ENCODE measurements around the gene CCDC136.

CCDC136 gene

GRCh38 chr7:128758553-128758952 lies 33.2 kb upstream of the CCDC136 start (continued):
- TF ChIP-seq, protein P1, sequence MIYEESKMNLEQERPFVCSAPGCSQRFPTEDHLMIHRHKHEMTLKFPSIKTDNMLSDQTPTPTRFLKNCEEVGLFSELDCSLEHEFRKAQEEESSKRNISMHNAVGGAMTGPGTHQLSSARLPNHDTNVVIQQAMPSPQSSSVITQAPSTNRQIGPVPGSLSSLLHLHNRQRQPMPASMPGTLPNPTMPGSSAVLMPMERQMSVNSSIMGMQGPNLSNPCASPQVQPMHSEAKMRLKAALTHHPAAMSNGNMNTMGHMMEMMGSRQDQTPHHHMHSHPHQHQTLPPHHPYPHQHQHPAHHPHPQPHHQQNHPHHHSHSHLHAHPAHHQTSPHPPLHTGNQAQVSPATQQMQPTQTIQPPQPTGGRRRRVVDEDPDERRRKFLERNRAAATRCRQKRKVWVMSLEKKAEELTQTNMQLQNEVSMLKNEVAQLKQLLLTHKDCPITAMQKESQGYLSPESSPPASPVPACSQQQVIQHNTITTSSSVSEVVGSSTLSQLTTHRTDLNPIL (CRISPR knock-in tag; IDR thresholded peaks at IDR 0.05; ENCODE audit: low read depth) = no peak
- TF ChIP-seq ZNF565 (CRISPR knock-in tag; conservative IDR thresholded peaks at IDR 0.05; ENCODE audit: low read depth) (no peak), CSRNP3 (CRISPR knock-in tag; IDR thresholded peaks at IDR 0.05) (no peak), ZNF8 (CRISPR knock-in tag; IDR thresholded peaks at IDR 0.05) (no peak), ESRRG (CRISPR knock-in tag; IDR thresholded peaks at IDR 0.05) (no peak), ARNTL (CRISPR knock-in tag; IDR thresholded peaks at IDR 0.05; ENCODE audit: borderline replicate concordance, low read depth) (no peak), TCF4 (CRISPR knock-in tag; IDR thresholded peaks at IDR 0.05; ENCODE audit: borderline replicate concordance) (no peak), PPARA (CRISPR knock-in tag; IDR thresholded peaks at IDR 0.05; ENCODE audit: borderline replicate concordance) (no peak)

GRCh38 chr7:128759242-128759641 lies 32.5 kb upstream of the CCDC136 start:
- no peak for ATAC-seq
- TF ChIP-seq OSR1 (CRISPR knock-in tag; IDR thresholded peaks at IDR 0.05) (no peak), ESRRG (CRISPR knock-in tag; IDR thresholded peaks at IDR 0.05) (no peak), ISL1 (CRISPR knock-in tag; IDR thresholded peaks at IDR 0.05) (no peak), SNAI2 (CRISPR knock-in tag; IDR thresholded peaks at IDR 0.05) (no peak), TCF4 (CRISPR knock-in tag; IDR thresholded peaks at IDR 0.05; ENCODE audit: borderline replicate concordance) (no peak), POU6F1 (CRISPR knock-in tag; IDR thresholded peaks at IDR 0.05; ENCODE audit: borderline replicate concordance, low read depth) (no peak), CSDC2 (CRISPR knock-in tag; IDR thresholded peaks at IDR 0.05) (no peak), BACH2 (CRISPR knock-in tag; IDR thresholded peaks at IDR 0.05; ENCODE audit: borderline replicate concordance) (no peak), ZNF8 (CRISPR knock-in tag; IDR thresholded peaks at IDR 0.05) (no peak), ZFP30 (CRISPR knock-in tag; IDR thresholded peaks at IDR 0.05) (no peak), ZNF70 (CRISPR knock-in tag; IDR thresholded peaks at IDR 0.05) (no peak), TOX (CRISPR knock-in tag; IDR thresholded peaks at IDR 0.05; ENCODE audit: borderline replicate concordance) (no peak)
- TF ChIP-seq, protein P2, sequence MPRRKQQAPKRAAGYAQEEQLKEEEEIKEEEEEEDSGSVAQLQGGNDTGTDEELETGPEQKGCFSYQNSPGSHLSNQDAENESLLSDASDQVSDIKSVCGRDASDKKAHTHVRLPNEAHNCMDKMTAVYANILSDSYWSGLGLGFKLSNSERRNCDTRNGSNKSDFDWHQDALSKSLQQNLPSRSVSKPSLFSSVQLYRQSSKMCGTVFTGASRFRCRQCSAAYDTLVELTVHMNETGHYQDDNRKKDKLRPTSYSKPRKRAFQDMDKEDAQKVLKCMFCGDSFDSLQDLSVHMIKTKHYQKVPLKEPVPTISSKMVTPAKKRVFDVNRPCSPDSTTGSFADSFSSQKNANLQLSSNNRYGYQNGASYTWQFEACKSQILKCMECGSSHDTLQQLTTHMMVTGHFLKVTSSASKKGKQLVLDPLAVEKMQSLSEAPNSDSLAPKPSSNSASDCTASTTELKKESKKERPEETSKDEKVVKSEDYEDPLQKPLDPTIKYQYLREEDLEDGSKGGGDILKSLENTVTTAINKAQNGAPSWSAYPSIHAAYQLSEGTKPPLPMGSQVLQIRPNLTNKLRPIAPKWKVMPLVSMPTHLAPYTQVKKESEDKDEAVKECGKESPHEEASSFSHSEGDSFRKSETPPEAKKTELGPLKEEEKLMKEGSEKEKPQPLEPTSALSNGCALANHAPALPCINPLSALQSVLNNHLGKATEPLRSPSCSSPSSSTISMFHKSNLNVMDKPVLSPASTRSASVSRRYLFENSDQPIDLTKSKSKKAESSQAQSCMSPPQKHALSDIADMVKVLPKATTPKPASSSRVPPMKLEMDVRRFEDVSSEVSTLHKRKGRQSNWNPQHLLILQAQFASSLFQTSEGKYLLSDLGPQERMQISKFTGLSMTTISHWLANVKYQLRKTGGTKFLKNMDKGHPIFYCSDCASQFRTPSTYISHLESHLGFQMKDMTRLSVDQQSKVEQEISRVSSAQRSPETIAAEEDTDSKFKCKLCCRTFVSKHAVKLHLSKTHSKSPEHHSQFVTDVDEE (CRISPR knock-in tag; IDR thresholded peaks at IDR 0.05) = no peak

GRCh38 chr7:128763541-128763940 lies 28.2 kb upstream of the CCDC136 start:
- TF ChIP-seq TOX (CRISPR knock-in tag; IDR thresholded peaks at IDR 0.05; ENCODE audit: borderline replicate concordance) = no peak
- TF ChIP-seq ZFP30 (CRISPR knock-in tag; IDR thresholded peaks at IDR 0.05) = no peak
- TF ChIP-seq CSRNP3 (CRISPR knock-in tag; IDR thresholded peaks at IDR 0.05) = no peak
- TF ChIP-seq, protein P2 (CRISPR knock-in tag; IDR thresholded peaks at IDR 0.05) = no peak
- no peak for TF ChIP-seq PATZ1 (CRISPR knock-in tag; IDR thresholded peaks at IDR 0.05; ENCODE audit: borderline replicate concordance)
- TF ChIP-seq ZC3H10 (CRISPR knock-in tag; IDR thresholded peaks at IDR 0.05) = no peak
- TF ChIP-seq, protein P1 (CRISPR knock-in tag; IDR thresholded peaks at IDR 0.05; ENCODE audit: low read depth) = no peak
- no peak for TF ChIP-seq OSR1 (CRISPR knock-in tag; IDR thresholded peaks at IDR 0.05)
- no peak for TF ChIP-seq ZFP3 (CRISPR knock-in tag; IDR thresholded peaks at IDR 0.05)
- TF ChIP-seq ZNF70 (CRISPR knock-in tag; IDR thresholded peaks at IDR 0.05) = no peak
- no peak for TF ChIP-seq CSDC2 (CRISPR knock-in tag; IDR thresholded peaks at IDR 0.05)
- no peak for TF ChIP-seq SNAI2 (CRISPR knock-in tag; IDR thresholded peaks at IDR 0.05)

More at GRCh38 chr7:128763541-128763940, 28.2 kb upstream of the CCDC136 start:
- ATAC-seq = no peak

Measured in SK-N-SH treated with all-trans-retinoic acid at 6 μM for 48 hours (cell line).